Transverse colon (tissue), 3 donors: Measurements from ENCODE around the gene PERP.

Experiments
- EP300 ChIP-seq: sonication (generic); formaldehyde crosslinking; IDR thresholded peaks from one replicate; pipeline ENCODE4 v1.6.1; 2017; ENCODE audit warnings: antibody characterized with exemption, low read depth
- POLR2A ChIP-seq: fragments of 450-650 bp; IDR thresholded peaks from one replicate; pipeline ENCODE4 v1.6.1; 2016; ENCODE audit warnings: antibody characterized with exemption, mild to moderate bottlenecking, moderate library complexity
- TF ChIP-seq, protein P1 (sequence below), 5 experiments: fragments of 200-600 bp in 3 of 5; fragments of 450-650 bp in 2 of 5; sonication (generic) in 3 of 5; IDR thresholded peaks; 1 replicate in 2 of 5; 2 replicates in 3 of 5; pipeline ENCODE4 v1.5.1; 2016 to 2017; ENCODE audit warnings: antibody characterized with exemption in 5 of 5, inconsistent platforms in 3 of 5, mild to moderate bottlenecking in 2 of 5, moderate library complexity in 1 of 5

- TF ChIP-seq POLR2A (no peak), EP300 (no peak)
- TF ChIP-seq, protein P1, sequence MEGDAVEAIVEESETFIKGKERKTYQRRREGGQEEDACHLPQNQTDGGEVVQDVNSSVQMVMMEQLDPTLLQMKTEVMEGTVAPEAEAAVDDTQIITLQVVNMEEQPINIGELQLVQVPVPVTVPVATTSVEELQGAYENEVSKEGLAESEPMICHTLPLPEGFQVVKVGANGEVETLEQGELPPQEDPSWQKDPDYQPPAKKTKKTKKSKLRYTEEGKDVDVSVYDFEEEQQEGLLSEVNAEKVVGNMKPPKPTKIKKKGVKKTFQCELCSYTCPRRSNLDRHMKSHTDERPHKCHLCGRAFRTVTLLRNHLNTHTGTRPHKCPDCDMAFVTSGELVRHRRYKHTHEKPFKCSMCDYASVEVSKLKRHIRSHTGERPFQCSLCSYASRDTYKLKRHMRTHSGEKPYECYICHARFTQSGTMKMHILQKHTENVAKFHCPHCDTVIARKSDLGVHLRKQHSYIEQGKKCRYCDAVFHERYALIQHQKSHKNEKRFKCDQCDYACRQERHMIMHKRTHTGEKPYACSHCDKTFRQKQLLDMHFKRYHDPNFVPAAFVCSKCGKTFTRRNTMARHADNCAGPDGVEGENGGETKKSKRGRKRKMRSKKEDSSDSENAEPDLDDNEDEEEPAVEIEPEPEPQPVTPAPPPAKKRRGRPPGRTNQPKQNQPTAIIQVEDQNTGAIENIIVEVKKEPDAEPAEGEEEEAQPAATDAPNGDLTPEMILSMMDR (IDR thresholded peaks at IDR 0.05): no peak
These were observed 13.0 kb downstream of the PERP start for GRCh38 chr6:138094260-138094659.
